ENCODE data around the gene CFAP97D1. TPM values are rescaled to one million over a fixed set of nuclear protein-coding genes. Genes with fewer than 3 reads are reported as not detected.

The CFAP97D1 gene
- polyA plus RNA-seq, 6 donors from 2014 or later, result not detected

- Mint-ChIP-seq H3K27ac (no peak overlapping the region), H3K9me3 (no peaks in the 10 kb centered on the region), H3K36me3 (no peaks in the 10 kb centered on the region), H3K4me1 (peaks cover 0 to 7% (median 3%) of the 10 kb centered on the region in 3 donors), H3K27me3 (peaks cover 25 to 38% (median 36%) of the 10 kb centered on the region in 3 donors), H3K4me3 (no peak overlapping the region)
- no peak for ATAC-seq (ENCODE audit: low read depth in 2 of 2)
- no peak for DNase-seq
Measured at GRCh38 chr17:43827596-43827995, 47.4 kb downstream of the CFAP97D1 start.

GRCh38 chr17:43829738-43830137 is 49.5 kb downstream of the CFAP97D1 start:
- no peak overlapping the region for H3K4me3 Mint-ChIP-seq
- H3K36me3 Mint-ChIP-seq, result peaks cover 0 to 11% of the 10 kb centered on the region in 2 donors
- no peak for ATAC-seq (ENCODE audit: low read depth in 2 of 2)
- H3K4me1 Mint-ChIP-seq, result peaks cover 7 to 14% (median 13%) of the 10 kb centered on the region in 3 donors
- H3K27ac Mint-ChIP-seq, result no peak overlapping the region
- H3K27me3 Mint-ChIP-seq, result peaks cover 39 to 54% (median 52%) of the 10 kb centered on the region in 3 donors
- no peaks in the 10 kb centered on the region for H3K9me3 Mint-ChIP-seq
- no peak for DNase-seq

GRCh38 chr17:43830510-43831140 is 50.4 kb downstream of the CFAP97D1 start:
- H3K27me3 Mint-ChIP-seq, result peaks cover 39 to 63% (median 56%) of the 10 kb centered on the region in 3 donors
- H3K4me1 Mint-ChIP-seq, result peaks cover 7 to 14% (median 13%) of the 10 kb centered on the region in 3 donors
- ATAC-seq (ENCODE audit: low read depth in 2 of 2) (peak; percentile 27 to 32), DNase-seq (no peak)
- no peak overlapping the region for H3K27ac Mint-ChIP-seq
- H3K36me3 Mint-ChIP-seq, result peaks cover 0 to 11% of the 10 kb centered on the region in 2 donors
- H3K4me3 Mint-ChIP-seq, result peak overlapping the region in 7 of 8 donors; percentile 6 to 81 (median 76)
- H3K9me3 Mint-ChIP-seq, result no peaks in the 10 kb centered on the region

- Mint-ChIP-seq H3K27ac (no peak overlapping the region), H3K27me3 (peaks cover 45 to 73% (median 64%) of the 10 kb centered on the region in 3 donors), H3K4me1 (peaks cover 7 to 14% (median 13%) of the 10 kb centered on the region in 3 donors), H3K4me3 (peak overlapping the region; percentile 9 to 84 (median 76)), H3K36me3 (peaks cover 0 to 11% of the 10 kb centered on the region in 2 donors), H3K9me3 (no peaks in the 10 kb centered on the region)
- DNase-seq, result no peak
- no peak for ATAC-seq (ENCODE audit: low read depth in 2 of 2)
Measured at GRCh38 chr17:43831633-43832032, 51.4 kb downstream of the CFAP97D1 start.

- H3K4me3 Mint-ChIP-seq, result peak overlapping the region; percentile 67 to 87 (median 82)
- H3K36me3 Mint-ChIP-seq, result peaks cover 0 to 11% of the 10 kb centered on the region in 2 donors
- no peak for DNase-seq
- ATAC-seq (ENCODE audit: low read depth in 2 of 2), result peak; percentile 36 to 41
- peaks cover 7 to 14% (median 13%) of the 10 kb centered on the region in 3 donors for H3K4me1 Mint-ChIP-seq
- no peak overlapping the region for H3K27ac Mint-ChIP-seq
- no peaks in the 10 kb centered on the region for H3K9me3 Mint-ChIP-seq
- peaks cover 45 to 76% (median 64%) of the 10 kb centered on the region in 3 donors for H3K27me3 Mint-ChIP-seq
Measured at GRCh38 chr17:43832168-43832975, 52.1 kb downstream of the CFAP97D1 start.

- Mint-ChIP-seq H3K9me3 (no peaks in the 10 kb centered on the region), H3K27ac (no peak within 1 kb of the TSS)
Measured at GRCh38 chr17:43832976-43833829, 53.0 kb downstream of the CFAP97D1 start, which contains the start of gene MPP3. TSS of gene MPP3 (minus strand) at chr17:43833146. CDS start at chr17:43831906, 1,240 bp downstream.

GRCh38 chr17:43834106-43834505 is 53.9 kb downstream of the CFAP97D1 start:
- peak overlapping the region in 7 of 8 donors; percentile 52 to 89 (median 72) for H3K4me3 Mint-ChIP-seq
- peaks cover 7 to 14% (median 13%) of the 10 kb centered on the region in 3 donors for H3K4me1 Mint-ChIP-seq
- H3K9me3 Mint-ChIP-seq, result no peaks in the 10 kb centered on the region
- DNase-seq, result no peak
- ATAC-seq (ENCODE audit: low read depth in 2 of 2), result no peak
- peaks cover 0 to 11% of the 10 kb centered on the region in 2 donors for H3K36me3 Mint-ChIP-seq
- no peak overlapping the region for H3K27ac Mint-ChIP-seq
- peaks cover 48 to 71% (median 58%) of the 10 kb centered on the region in 3 donors for H3K27me3 Mint-ChIP-seq

More at GRCh38 chr17:43832976-43833829, 53.0 kb downstream of the CFAP97D1 start, which contains the start of gene MPP3:
- ATAC-seq (ENCODE audit: low read depth in 2 of 2) (peak; percentile 62 to 74), DNase-seq (peak; percentile 12)
- Mint-ChIP-seq H3K27me3 (peaks cover 48 to 76% (median 64%) of the 10 kb centered on the region in 3 donors), H3K4me3 (peak within 1 kb of the TSS; percentile 67 to 89 (median 86)), H3K36me3 (peaks cover 0 to 11% of the 10 kb centered on the region in 2 donors), H3K4me1 (peaks cover 7 to 14% (median 13%) of the 10 kb centered on the region in 3 donors)

Other genes starting within 250 kb of the CFAP97D1 start
- under 1 TPM in 1 of 6 donors, not detected in 5; 0.12 TPM for gene ETV4, start 234.1 kb upstream of the CFAP97D1 start, polyA plus RNA-seq (ENCODE audit: low read depth in 6 of 6)
- under 1 TPM in 1 of 6 donors, not detected in 5; 0.12 TPM for gene MEOX1, start 118.5 kb upstream of the CFAP97D1 start, polyA plus RNA-seq (ENCODE audit: low read depth in 6 of 6)
- gene SOST, start 21.6 kb upstream of the CFAP97D1 start, polyA plus RNA-seq (ENCODE audit: low read depth in 6 of 6), result not detected
- gene DUSP3, start 1.5 kb upstream of the CFAP97D1 start, polyA plus RNA-seq (ENCODE audit: low read depth in 6 of 6), result 10 to 100 TPM in 1 of 6 donors, 1 to 10 TPM in 5; 1.7 to 10.5 (median 6.6) TPM
- not detected for gene MPP3, start 52.7 kb downstream of the CFAP97D1 start, polyA plus RNA-seq (ENCODE audit: low read depth in 6 of 6)
- not detected for gene CD300LG, start 66.7 kb downstream of the CFAP97D1 start, polyA plus RNA-seq (ENCODE audit: low read depth in 6 of 6)
- gene MPP2, start 127.1 kb downstream of the CFAP97D1 start, polyA plus RNA-seq (ENCODE audit: low read depth in 6 of 6), result under 1 TPM in 1 of 6 donors, not detected in 5; 0.18 TPM
- not detected for gene PPY, start 162.0 kb downstream of the CFAP97D1 start, polyA plus RNA-seq (ENCODE audit: low read depth in 6 of 6)
- gene PYY, start 173.5 kb downstream of the CFAP97D1 start, polyA plus RNA-seq (ENCODE audit: low read depth in 6 of 6), result not detected
- gene NAGS, start 224.2 kb downstream of the CFAP97D1 start, polyA plus RNA-seq (ENCODE audit: low read depth in 6 of 6), result 1 to 10 TPM in 2 of 6 donors, under 1 TPM in 3, not detected in 1; 0.57 to 1.8 (median 0.90) TPM
- 10 to 100 TPM; 25.7 to 34.2 (median 28.9) TPM for gene TMEM101, start 234.5 kb downstream of the CFAP97D1 start, polyA plus RNA-seq (ENCODE audit: low read depth in 6 of 6)